LNCaP clone FGC (cell line): ENCODE results near the gene COL4A6.

ENCODE experiments used
- DNase-seq: peaks from one replicate; pipeline ENCODE4 v3.0.0-alpha.2; 2011; ENCODE audit warnings: low read depth
- H3K4me3 ChIP-seq: 2 replicates; pipeline ENCODE4 v1.5.1; 2011; ENCODE audit warnings: mild to moderate bottlenecking, low read depth, low read length, control low read depth
- TF ChIP-seq, protein P1 (sequence below): IDR thresholded peaks from 2 replicates; pipeline ENCODE4 v1.5.1; 2012; ENCODE audit warnings: mild to moderate bottlenecking; ENCODE audit not compliant: control insufficient read depth, insufficient read depth; ENCODE audit errors: extremely low read depth

Gene COL4A6

DNA sequence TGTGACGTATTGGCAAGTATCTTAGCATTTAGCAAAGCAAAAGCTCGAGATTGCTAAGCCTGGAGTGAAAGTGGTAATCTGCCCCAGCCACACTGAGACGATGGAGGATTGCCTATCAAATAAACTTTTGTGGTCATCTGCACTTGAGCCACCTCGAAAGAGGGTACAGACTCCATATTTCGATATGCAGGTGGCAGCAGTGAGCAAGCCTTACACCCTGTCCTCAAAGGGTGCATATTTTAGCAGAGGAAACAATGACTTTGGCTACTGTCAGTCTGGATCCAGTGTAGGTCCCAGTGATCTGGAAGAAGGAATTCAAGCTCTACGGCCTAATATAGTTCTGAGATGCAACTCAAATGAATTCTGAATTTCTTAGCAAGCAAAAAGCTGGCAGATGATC, 192.8 kb downstream of the COL4A6 start:
- H3K4me3 ChIP-seq: no peak overlapping the region
- TF ChIP-seq, protein P1, sequence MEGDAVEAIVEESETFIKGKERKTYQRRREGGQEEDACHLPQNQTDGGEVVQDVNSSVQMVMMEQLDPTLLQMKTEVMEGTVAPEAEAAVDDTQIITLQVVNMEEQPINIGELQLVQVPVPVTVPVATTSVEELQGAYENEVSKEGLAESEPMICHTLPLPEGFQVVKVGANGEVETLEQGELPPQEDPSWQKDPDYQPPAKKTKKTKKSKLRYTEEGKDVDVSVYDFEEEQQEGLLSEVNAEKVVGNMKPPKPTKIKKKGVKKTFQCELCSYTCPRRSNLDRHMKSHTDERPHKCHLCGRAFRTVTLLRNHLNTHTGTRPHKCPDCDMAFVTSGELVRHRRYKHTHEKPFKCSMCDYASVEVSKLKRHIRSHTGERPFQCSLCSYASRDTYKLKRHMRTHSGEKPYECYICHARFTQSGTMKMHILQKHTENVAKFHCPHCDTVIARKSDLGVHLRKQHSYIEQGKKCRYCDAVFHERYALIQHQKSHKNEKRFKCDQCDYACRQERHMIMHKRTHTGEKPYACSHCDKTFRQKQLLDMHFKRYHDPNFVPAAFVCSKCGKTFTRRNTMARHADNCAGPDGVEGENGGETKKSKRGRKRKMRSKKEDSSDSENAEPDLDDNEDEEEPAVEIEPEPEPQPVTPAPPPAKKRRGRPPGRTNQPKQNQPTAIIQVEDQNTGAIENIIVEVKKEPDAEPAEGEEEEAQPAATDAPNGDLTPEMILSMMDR: no peak
- no peak for DNase-seq

DNA sequence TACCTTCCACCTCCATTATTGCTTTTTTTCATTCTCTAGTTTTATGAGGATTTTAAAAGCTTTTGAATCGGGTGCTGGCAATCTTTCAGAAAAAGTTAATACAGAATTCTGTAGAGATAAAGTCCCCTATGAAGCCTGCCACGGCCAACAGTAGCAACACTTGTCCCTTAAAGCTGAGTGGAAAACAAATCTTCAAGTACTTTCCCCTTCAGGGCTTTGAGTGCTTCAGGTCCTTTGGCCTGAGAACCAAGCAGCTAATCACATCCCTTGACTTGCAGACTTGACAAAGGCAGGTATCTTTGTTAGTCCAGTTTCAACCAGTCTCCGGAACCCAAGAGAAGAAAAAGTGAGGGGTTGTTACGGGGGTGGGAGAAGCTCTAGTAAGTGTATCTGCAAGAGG, 202.2 kb downstream of the COL4A6 start:
- no peak overlapping the region for H3K4me3 ChIP-seq
- TF ChIP-seq, protein P1: no peak

DNA sequence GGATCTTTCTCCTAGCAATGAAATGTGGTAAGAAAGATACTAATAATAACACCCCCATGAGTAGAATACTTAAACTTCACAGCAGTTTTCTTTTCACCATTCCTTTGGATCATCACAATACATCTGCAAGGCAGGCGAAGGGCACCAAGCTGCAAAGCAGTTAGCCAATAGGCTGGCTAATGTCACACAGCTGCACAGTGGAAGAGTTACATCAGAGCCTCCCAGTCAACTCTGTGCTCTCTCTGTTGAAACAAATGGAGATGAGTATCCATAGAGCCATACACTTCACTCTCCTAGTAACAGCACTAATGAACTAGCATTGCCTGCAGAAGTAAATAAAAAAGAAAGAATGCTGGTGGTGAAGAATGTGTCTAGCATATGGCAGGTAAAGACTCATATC, 207.6 kb downstream of the COL4A6 start:
- H3K4me3 ChIP-seq: no peak overlapping the region
- DNase-seq: no peak
- TF ChIP-seq, protein P1: no peak

More for the DNA sequence above, 202.2 kb downstream of the COL4A6 start:
- DNase-seq: peak; percentile 38

DNA sequence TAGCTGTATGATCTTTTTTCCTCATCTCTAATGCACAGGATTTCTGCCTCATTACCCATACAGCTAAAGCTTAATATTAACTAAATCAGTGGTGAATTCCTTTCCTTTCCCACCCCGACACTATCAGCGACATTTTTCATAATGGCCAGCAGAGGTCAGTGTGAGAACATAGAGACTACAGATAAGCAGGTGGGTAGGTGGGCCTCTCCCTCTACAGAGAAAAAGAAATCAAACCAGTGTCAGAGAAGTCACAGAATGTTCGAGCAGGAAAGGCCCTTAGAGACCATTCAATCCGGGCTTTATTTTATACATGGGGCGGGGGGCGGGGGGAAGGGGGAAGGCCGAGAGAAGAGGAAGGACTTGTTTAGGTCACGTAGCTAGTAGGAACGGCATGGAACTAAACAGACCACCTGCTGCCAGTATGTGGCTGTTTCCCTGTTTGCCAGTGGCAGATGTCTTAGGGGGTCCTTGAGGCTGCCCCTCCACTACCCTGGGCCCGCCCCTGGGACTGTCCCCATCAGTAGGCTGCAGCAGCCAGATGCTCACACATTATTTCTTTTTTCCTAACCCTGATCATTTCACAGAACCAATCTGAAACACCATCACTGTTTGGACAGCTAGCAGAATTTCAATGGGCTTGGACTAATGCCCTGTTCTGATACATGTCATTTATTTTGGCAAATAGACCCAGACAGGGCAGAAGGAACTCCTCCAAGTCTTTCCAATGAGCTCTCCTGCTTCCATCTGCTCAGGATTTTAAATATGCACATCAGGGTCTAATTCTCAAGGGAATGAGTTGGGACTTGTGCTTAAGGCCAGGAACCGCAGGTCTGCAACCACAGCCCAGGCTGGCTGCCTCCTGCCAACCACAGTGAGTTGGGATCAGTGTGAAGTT, 213.2 kb downstream of the COL4A6 start:
- no peak overlapping the region for H3K4me3 ChIP-seq
- TF ChIP-seq, protein P1: peak; percentile 68
- peak; percentile 58 for DNase-seq

DNA sequence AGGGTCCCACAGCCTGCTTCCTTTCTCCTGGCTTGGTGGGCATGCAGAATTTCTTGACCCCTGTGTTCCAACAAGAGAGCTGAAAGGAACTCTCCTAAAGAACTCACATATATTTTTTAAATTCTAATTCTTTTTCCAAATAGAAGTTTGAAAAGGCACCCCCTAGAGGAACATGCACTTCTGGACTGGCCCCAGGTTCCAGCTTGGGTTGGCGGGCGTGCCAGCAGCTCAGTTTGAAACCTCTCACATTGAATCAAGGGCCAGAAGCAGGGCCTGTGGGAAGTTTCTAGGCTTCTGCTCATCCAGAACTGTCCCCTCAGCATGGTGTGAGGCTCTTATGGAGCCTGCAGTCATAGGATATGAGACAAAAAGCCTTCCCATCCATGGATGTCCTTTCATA, 214.0 kb downstream of the COL4A6 start:
- no peak for DNase-seq
- TF ChIP-seq, protein P1: no peak

DNA sequence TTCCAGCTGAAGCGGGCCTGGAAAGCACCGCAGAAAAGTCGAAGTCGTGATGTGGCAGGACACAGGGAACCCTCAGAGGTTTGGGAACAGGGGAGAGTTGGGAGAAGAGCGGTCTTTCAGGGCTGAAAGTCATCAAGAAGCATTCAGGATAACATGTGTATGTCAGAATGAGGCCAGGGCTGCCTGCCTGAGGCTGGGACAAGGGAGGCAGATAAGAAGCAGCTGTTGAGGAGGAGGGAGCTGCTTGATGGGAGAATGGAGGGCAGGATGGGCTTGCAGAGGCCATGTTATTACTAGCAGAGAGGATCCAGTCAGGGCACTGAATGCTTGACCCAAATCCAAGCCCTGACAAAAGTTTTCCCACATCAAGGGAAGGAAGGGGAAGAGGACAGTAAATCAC, 214.6 kb downstream of the COL4A6 start:
- TF ChIP-seq, protein P1: no peak
- no peak overlapping the region for H3K4me3 ChIP-seq

More for the DNA sequence above, 214.0 kb downstream of the COL4A6 start:
- no peak overlapping the region for H3K4me3 ChIP-seq

More for the DNA sequence above, 214.6 kb downstream of the COL4A6 start:
- no peak for DNase-seq
